Occipital lobe (tissue), 2 donors: ENCODE results near the gene PDGFB. TPM values are rescaled to one million over a fixed set of nuclear protein-coding genes. Genes with fewer than 3 reads are reported as not detected.

Experiments
- DNase-seq: peaks from one replicate; lab custom pipeline; 2025; lab: John Stamatoyannopoulos, UW
- total RNA-seq: library from RNA; depleted of rRNA; stranded (reverse); fragments of >200 nt; gene quantifications from one replicate; pipeline ENCODE4 v1.2.3, GENCODE V29; 2014

The PDGFB gene
- total RNA-seq, 1 donor from 2014 or later: 2.5 TPM

GRCh38 chr22:39240831-39241793 lies 3.7 kb downstream of the PDGFB start:
- DNase-seq: no peak

GRCh38 chr22:39239561-39240423 lies 5.0 kb downstream of the PDGFB start:
- no peak for DNase-seq

GRCh38 chr22:39238966-39239505 lies 5.7 kb downstream of the PDGFB start:
- no peak for DNase-seq

DNA sequence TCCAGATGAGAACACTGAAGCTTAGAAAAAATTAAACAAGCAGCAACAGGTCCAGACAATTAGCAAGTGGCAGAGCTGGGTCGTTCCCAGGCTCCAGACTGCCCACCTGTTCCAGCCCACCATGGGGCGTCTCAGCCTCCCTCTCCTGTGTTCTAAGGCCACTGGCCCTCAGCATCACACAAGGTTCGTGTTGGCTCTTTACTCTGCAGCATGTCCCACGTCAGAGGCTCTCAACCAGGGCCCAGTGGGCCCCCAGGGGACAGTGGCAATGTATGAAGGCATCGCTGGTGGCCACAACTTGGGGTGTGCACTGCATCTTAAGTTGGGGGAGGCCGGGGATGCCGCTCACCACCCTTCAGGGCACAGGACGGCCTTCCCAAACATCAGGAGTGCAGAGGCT lies 6.2 kb downstream of the PDGFB start:
- no peak for DNase-seq

GRCh38 chr22:39238101-39238466 lies 6.7 kb downstream of the PDGFB start:
- DNase-seq: no peak

- no peak for DNase-seq
These were observed 7.3 kb downstream of the PDGFB start for GRCh38 chr22:39237318-39238100.

DNA sequence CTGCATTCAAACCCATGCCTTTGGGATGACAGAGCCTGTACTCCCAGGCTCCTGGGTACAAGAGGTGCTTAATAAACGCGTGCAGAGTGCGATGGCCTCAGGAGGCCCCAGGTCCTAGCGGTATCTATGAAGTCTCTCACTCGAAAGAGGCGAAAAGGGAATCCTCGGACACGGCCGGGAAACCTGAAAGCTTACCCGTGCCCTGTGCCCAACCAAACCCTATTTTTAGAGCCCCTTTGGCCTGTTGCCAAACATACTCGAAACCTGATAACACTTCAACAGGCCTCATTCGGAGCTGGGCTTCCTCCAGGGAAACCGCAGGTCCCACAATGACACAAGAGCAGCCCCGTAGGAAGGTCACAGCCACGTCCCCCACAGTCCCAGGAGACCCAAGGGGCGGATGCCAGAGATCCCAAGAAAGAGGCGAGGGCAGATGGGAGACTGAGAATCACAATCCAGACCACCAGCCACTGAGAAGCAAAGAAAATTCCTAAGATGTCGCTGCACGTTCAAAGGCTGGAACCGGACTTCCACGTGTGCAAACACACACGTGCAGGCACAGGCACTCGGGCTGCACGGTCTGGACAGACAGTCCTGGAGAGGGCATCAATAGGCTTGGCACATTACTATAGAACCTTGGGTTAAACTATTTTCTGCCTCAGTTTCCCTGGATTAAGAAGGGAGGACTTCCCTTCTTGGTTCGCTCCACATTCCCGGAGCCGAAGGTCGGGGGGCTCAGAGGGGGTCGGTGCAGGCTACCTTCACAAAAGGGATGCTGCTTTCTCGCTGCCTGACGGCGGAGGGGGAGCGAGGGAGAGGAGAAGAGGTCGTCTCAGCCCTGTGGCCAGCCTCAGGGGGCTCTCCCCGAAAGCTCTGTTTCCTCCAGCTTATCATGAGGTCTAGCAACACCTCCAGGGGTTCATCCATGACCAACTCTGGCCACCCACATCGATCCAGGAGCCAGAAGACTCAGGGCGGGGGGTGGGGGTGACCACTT lies 8.2 kb downstream of the PDGFB start:
- DNase-seq: no peak

DNA sequence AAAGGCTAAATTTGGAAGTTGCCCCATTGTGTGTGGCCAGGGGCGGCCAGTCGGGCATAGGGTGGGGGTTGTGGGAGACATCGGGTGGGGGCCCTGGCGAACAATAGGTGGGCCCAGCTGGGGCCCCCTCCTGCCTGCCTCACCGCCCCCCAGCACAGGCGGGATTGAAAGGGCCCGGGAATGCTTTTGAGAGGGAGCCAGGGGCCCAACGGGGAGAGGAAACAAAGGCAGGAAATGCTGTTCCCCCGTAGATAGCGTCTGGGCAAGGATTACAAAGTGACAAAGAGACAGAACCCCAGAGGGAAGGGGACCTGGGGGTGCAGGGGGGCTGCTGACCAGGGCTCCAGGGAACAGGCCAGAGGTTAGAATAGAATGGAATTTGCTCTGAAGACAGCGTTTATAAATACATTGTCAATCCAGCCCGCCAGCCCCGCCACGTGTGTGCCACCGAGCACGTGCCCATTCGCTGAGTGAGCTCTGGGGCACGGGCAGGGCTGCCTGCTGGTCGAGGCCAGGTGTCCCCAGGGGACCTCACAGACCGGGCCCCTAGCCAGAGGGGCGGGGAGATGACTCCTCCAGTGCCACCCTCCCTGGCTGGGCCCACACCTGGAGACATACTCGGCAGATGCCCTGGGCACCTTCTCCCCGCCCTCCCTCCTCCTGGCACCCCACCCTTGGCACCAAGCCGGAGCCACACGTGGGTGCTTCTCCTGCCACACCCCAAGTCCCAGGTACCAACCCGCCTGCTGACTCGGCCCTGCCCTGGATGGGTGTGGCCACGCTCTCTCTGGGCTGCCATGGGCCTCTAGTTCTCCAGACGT lies 9.7 kb downstream of the PDGFB start:
- no peak for DNase-seq

GRCh38 chr22:39234472-39234787 lies 10.4 kb downstream of the PDGFB start:
- DNase-seq: no peak

DNA sequence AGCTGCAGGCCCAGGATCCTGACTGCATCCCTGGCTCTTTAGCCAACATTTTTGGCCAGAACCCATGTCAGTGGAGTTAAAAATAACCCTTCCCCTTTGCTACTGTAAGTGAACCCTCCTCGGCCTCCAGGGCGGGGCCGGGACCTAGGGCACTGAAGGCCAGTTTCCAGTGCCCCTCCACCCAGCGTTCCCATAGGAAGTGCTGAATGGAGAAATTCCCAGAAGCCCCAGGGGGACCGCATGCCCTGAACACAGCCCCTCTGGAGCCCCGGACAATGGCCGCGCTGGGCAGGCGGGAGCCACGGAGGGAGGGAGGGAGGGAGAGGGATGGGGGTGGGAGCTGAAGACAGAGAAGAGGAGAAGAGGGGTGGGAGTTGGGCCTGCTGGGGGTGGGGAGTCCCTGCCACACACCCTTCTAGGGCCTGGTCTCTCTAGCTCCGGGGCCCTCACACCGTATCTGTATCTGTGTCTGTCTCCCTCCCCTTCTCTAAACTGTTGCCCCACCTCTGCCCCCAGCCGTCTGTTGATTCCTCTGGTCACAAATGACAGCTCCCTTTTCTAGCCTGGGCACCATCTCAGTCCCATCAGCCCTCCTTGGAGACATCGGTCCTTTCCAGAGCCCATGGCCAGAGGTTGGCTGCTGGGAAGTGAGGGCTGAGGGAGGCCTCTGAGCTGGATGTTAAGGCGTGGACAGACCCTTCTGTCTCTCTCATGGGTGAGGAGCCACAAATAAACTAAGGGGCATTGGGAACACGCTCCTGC lies 10.9 kb downstream of the PDGFB start:
- DNase-seq: no peak

GRCh38 chr22:39232806-39233709 lies 11.7 kb downstream of the PDGFB start:
- no peak for DNase-seq

DNA sequence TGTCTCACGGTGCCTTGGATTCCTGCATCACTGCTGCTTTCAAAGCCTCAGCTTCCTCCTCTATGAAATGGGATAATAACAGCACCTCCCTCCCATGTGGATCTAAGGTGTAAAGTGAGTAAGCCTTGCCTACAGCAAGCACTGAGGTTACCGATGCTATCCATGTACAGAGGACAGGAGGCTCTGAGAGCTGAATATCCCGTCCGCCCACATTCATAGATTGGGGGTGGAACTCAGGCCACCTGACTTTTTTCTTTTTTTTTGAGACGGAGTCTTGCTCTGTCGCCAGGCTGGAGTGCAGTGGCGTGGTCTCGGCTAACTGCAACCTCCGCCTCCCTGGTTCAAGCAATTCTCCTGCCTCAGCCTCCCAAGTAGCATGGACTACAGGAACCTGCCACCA lies 12.5 kb downstream of the PDGFB start:
- no peak for DNase-seq

GRCh38 chr22:39231197-39231950 lies 13.4 kb downstream of the PDGFB start:
- DNase-seq: no peak

GRCh38 chr22:39230261-39231196 lies 14.3 kb downstream of the PDGFB start:
- DNase-seq: no peak

DNA sequence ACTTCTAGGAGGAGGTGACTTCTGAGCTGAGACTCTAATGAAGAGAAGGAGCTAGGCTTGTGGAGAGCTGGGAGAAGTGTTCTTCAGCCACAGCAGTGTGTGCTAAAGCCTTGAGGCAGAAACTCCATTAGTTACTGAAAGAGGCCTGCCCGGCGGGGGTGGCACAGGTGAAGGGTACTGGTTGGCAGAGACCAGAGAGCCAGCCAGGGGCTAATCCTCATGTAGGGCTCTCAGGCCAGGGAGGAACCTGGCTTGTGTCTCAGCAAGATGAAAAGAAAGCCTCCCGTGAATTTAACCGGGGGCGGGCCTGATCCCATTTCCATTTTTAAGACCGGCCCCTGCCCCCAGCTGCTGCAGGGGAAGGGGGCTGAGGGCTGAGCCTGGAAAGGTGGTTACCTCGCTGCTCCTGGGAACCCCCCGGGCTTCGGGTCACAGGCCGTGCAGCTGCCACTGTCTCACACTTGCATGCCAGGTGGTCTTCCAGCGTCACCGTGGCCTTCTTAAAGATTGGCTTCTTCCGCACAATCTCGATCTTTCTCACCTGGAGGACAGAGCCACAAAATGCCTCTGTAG lies 15.0 kb downstream of the PDGFB start:
- no peak for DNase-seq
